Measurements from ENCODE around the gene C14orf180.

C14orf180 gene

DNA sequence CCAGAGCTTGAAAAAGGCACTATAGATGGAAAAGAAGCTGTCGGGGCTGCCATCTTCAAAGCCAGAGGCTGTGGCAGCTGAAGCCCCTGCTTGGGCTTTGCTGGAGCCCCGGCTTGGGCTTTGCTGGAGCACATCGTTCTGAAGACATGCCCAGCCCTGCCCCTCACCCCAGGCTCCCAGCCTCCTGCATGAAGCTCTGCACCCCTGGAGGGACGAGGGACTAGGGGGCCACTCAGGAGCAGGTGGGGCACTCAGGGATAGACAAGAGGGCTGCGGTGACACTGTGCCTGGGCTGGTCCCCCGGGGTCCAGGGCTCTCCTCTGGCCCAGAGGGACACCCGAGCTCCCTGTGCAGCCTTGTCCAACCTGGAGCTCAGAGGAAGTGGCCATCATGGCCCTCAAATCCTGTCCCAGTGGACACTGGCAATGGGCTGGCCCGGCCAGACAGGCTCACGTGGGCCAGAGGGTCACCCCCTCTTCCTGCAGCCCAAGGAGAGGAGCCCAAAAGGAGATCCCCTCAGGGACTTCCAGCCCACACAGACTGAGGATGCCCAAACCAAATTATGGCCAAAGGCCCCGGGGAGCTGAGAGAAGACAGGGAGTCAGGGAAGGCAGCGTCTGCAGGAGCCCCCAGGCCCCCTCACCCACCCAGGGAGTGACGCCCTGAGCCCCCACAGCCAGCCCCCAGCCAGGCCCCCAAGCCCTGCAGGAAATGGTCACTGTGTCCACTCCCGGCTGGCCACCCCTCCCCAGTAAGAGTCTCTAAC is 23.1 kb upstream of the C14orf180 start:
- no peak overlapping the region for H3K4me3 ChIP-seq (ENCODE audit: severe bottlenecking)

DNA sequence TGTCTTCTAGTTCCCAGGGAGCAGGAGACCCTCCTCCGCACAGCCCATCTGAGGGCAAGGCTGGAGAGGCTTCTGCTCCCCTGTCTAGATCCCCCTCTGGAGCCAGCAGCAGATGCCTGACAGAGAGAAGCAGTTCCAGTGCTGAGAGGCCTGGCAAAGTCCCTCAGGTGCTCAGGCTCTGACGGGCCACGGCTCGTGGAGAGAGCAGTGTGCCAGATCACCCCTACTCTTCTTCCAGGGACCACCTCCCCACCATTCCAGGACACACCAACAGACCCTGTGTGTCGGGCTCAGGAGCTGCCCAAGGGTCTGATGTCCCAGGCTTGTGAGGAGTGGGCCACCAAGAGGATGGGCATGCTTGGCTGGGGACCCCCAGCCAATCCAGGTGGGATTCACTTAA is 22.5 kb upstream of the C14orf180 start:
- no peaks in the 10 kb centered on the region for H3K9me3 ChIP-seq (ENCODE audit: severe bottlenecking)
- H3K4me1 ChIP-seq (ENCODE audit: insufficient read depth, poor library complexity, severe bottlenecking), result no peaks in the 10 kb centered on the region
- ATAC-seq (ENCODE audit: low read depth) (no peak), DNase-seq (ENCODE audit: low spot score) (no peak)
- H3K27ac ChIP-seq (ENCODE audit: poor library complexity, severe bottlenecking), result no peak overlapping the region
- peaks cover 69% of the 10 kb centered on the region for H3K27me3 ChIP-seq (ENCODE audit: insufficient read depth, poor library complexity, severe bottlenecking)
- H3K36me3 ChIP-seq (ENCODE audit: low read depth), result no peaks in the 10 kb centered on the region
- H3K4me3 ChIP-seq (ENCODE audit: severe bottlenecking), result no peak overlapping the region
- TF ChIP-seq, protein P1, sequence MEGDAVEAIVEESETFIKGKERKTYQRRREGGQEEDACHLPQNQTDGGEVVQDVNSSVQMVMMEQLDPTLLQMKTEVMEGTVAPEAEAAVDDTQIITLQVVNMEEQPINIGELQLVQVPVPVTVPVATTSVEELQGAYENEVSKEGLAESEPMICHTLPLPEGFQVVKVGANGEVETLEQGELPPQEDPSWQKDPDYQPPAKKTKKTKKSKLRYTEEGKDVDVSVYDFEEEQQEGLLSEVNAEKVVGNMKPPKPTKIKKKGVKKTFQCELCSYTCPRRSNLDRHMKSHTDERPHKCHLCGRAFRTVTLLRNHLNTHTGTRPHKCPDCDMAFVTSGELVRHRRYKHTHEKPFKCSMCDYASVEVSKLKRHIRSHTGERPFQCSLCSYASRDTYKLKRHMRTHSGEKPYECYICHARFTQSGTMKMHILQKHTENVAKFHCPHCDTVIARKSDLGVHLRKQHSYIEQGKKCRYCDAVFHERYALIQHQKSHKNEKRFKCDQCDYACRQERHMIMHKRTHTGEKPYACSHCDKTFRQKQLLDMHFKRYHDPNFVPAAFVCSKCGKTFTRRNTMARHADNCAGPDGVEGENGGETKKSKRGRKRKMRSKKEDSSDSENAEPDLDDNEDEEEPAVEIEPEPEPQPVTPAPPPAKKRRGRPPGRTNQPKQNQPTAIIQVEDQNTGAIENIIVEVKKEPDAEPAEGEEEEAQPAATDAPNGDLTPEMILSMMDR (IDR thresholded peaks at IDR 0.05; ENCODE audit: poor library complexity, severe bottlenecking), result no peak

More for the DNA sequence above, 23.1 kb upstream of the C14orf180 start:
- Histone ChIP-seq H3K9me3 (ENCODE audit: severe bottlenecking) (no peaks in the 10 kb centered on the region), H3K36me3 (ENCODE audit: low read depth) (no peaks in the 10 kb centered on the region), H3K27ac (ENCODE audit: poor library complexity, severe bottlenecking) (no peak overlapping the region), H3K4me1 (ENCODE audit: insufficient read depth, poor library complexity, severe bottlenecking) (no peaks in the 10 kb centered on the region), H3K27me3 (ENCODE audit: insufficient read depth, poor library complexity, severe bottlenecking) (peaks cover 68% of the 10 kb centered on the region)
- ATAC-seq (ENCODE audit: low read depth) (no peak), DNase-seq (ENCODE audit: low spot score) (peak; percentile 70)
- TF ChIP-seq, protein P1 (IDR thresholded peaks at IDR 0.05; ENCODE audit: poor library complexity, severe bottlenecking), result no peak

DNA sequence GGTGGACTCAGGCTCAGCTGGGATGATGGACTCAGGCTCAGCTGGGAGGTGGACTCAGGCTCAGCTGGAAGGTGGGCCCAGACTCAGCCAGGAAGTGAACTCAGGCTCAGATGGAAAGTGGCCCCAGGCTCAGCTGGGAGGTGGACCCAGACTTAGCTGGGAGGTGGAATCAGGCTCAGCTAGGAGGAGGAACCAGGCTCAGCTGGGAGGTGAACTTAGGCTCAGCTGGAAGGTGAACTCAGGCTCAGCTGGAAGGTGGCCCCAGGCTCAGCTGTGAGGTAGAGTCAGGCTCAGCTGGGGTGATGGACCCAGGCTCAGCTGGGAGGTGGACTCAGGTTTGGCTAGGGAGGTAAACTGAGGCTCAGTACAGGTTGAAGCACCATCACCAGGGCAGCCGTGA is 21.8 kb upstream of the C14orf180 start:
- Histone ChIP-seq H3K4me3 (ENCODE audit: severe bottlenecking) (no peak overlapping the region), H3K9me3 (ENCODE audit: severe bottlenecking) (no peaks in the 10 kb centered on the region), H3K27me3 (ENCODE audit: insufficient read depth, poor library complexity, severe bottlenecking) (peaks cover 65% of the 10 kb centered on the region), H3K36me3 (ENCODE audit: low read depth) (no peaks in the 10 kb centered on the region), H3K4me1 (ENCODE audit: insufficient read depth, poor library complexity, severe bottlenecking) (no peaks in the 10 kb centered on the region), H3K27ac (ENCODE audit: poor library complexity, severe bottlenecking) (no peak overlapping the region)
- no peak for ATAC-seq (ENCODE audit: low read depth)
- TF ChIP-seq, protein P1 (IDR thresholded peaks at IDR 0.05; ENCODE audit: poor library complexity, severe bottlenecking), result no peak
- DNase-seq (ENCODE audit: low spot score), result no peak

GRCh38 chr14:104558231-104559027 is 21.1 kb upstream of the C14orf180 start:
- no peaks in the 10 kb centered on the region for H3K9me3 ChIP-seq (ENCODE audit: severe bottlenecking)
- no peak overlapping the region for H3K4me3 ChIP-seq (ENCODE audit: severe bottlenecking)
- TF ChIP-seq, protein P1 (IDR thresholded peaks at IDR 0.05; ENCODE audit: poor library complexity, severe bottlenecking), result no peak
- peaks cover 59% of the 10 kb centered on the region for H3K27me3 ChIP-seq (ENCODE audit: insufficient read depth, poor library complexity, severe bottlenecking)
- no peaks in the 10 kb centered on the region for H3K36me3 ChIP-seq (ENCODE audit: low read depth)
- no peaks in the 10 kb centered on the region for H3K4me1 ChIP-seq (ENCODE audit: insufficient read depth, poor library complexity, severe bottlenecking)
- ATAC-seq (ENCODE audit: low read depth), result no peak
- DNase-seq (ENCODE audit: low spot score), result no peak
- no peak overlapping the region for H3K27ac ChIP-seq (ENCODE audit: poor library complexity, severe bottlenecking)
